GM12874 (cell line): ENCODE data around the gene PARK7.

ENCODE experiments used
- CTCF ChIP-seq: IDR thresholded peaks from 2 replicates; pipeline ENCODE4 v1.5.1; 2011; ENCODE audit warnings: low read depth, mild to moderate bottlenecking, control low read depth, low read length, moderate library complexity; ENCODE audit not compliant: insufficient read depth

PARK7 gene

DNA sequence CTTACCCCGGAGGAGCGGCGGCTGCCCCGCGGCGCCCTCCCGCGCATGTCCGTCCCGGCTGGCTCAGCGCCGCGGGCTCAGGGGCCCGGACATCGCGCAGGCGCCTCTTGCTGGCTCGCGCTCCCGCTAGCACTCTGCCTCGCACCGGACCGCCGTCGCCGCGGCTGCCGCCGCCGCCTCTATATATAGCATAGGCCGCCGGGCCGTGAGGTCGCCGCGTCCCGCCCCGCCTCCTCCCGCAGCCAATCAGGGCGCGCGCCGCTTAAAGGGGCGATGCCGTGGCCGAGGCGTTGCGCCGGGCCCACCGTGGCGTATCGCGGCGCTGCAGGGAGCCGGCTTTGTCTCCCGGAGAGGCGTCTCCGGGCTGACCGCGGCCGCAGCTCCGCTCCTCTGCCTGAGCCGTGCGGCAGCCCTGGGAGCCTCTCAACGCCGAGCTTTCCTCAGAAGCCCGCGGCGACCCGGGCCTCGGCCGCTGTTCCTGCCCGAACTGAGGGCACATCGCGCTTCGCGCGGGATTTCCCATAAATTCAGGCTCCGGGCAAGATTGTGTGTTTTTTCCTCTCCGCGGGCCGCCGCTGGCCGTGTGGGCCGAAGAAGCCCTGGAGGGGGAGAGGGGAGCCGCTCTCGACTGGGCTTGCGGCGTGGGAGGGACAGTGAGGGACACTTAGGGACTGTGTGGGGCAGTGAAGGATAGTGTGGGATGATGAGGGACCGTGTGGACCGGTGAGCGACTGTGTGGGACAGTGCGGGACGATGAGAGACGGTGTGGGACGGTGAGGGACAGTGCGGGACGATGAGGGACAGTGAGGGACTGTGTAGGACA lies 64.9 kb downstream of the PARK7 start, which contains the start of gene ERRFI1:
Gene ERRFI1 (minus strand): TSS at position 157 of the 823 bp plus-strand sequence. CDS start 10,690 bp downstream, outside the sequence.
- TF ChIP-seq CTCF, result no peak

DNA sequence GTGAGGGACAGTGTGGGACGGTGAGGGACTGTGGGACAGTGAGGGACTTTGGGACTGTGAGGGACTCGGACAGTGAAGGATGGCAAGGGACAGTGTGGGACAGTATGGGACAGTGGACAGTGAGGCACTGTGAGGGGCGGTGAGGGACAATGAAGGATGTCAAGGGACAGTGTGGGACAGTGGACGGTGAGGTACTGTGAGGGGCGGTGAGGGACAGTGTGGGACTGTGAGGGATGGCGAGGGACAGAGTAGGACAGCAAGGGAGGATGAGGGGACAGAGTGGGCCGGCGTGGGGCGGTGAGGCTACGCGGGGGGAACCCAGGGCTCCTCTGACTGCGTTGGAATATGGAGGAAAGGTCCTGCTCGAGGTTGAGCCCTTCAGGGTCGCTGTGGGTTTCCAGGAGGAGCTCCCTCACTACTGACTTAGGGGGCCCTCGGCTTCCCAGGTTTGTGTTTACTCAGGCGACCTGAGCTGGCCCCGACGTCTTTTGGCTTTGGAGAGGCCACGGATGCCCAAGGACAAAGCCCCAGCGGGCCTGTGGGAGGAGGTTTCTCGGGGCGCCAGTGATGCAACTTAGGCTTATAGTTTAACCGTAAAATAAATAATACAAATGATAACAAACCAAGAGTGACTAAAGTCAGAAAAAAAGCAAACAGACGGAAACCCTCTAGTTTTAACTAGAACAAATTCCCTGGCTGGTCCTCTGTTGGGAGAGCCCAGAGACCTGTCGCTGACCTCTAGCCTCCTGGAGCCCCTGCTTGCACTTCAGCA lies 65.7 kb downstream of the PARK7 start:
- no peak for TF ChIP-seq CTCF

- no peak for TF ChIP-seq CTCF
Measured at GRCh38 chr1:8027748-8028570, 66.4 kb downstream of the PARK7 start.

DNA sequence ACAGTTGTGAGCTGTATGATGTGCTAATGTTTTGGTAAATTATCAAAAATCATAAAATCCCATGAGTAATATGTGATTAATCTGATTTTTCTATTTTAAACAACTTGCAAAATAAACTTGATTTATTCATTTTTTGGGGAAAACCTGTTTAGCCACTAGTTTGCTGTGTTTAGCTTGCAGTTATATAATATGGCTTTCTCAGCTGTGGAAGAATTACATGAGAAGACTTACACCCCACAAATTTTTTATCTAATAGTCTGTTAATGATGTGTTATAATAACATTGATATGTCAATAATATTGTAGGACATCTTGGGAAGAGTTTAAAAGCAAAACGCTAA lies 67.0 kb downstream of the PARK7 start:
- no peak for TF ChIP-seq CTCF

- no peak for TF ChIP-seq CTCF
Measured at GRCh38 chr1:8031176-8031785, 69.8 kb downstream of the PARK7 start.

- TF ChIP-seq CTCF, result no peak
Measured at GRCh38 chr1:8032366-8032910, 70.9 kb downstream of the PARK7 start.
